GM23338 (cell line): ENCODE results near the gene NAALADL2. TPM values are rescaled to one million over a fixed set of nuclear protein-coding genes. Genes with fewer than 3 reads are reported as not detected.

Experiments
- CREB1 ChIP-seq: fragments of 250-450 bp; sonication (Bioruptor Pico); IDR thresholded peaks from 2 replicates; pipeline ENCODE4 v1.5.0; 2020; ENCODE audit warnings: low read depth, mild to moderate bottlenecking, moderate library complexity
- EZH2 ChIP-seq: fragments of 200-600 bp; sonication (generic); IDR thresholded peaks from one replicate; pipeline ENCODE4 v1.8.0; 2017; ENCODE audit warnings: antibody characterized with exemption, mild to moderate bottlenecking, low read depth; ENCODE audit not compliant: unreplicated experiment
- JUNB ChIP-seq: IDR thresholded peaks from one replicate; pipeline ENCODE4 v1.6.1; 2016; ENCODE audit warnings: antibody characterized with exemption; ENCODE audit not compliant: unreplicated experiment
- POLR2AphosphoS5 ChIP-seq: IDR thresholded peaks from 2 replicates; pipeline ENCODE4 v1.6.1; 2016; ENCODE audit warnings: antibody characterized with exemption, low read depth
- STAT1 ChIP-seq: IDR thresholded peaks from one replicate; pipeline ENCODE4 v1.6.1; 2016; ENCODE audit warnings: antibody characterized with exemption; ENCODE audit not compliant: unreplicated experiment
- ZNF114 ChIP-seq: fragments of 250-450 bp; sonication (Bioruptor Pico); IDR thresholded peaks from 2 replicates; pipeline ENCODE4 v1.5.0; 2020; ENCODE audit warnings: mild to moderate bottlenecking, moderate library complexity
- ZNF331 ChIP-seq: fragments of 250-450 bp; sonication (Bioruptor Pico); IDR thresholded peaks from 2 replicates; pipeline ENCODE4 v1.5.0; 2020; ENCODE audit warnings: low read depth, mild to moderate bottlenecking, moderate library complexity
- polyA plus RNA-seq: library from polyadenylated mRNA; unstranded; fragments of >200 nt; fragmentation: Nextera tagmentation; extraction: Ambion mirVana; gene quantifications from 2 replicates; pipeline ENCODE4 v1.2.1, GENCODE V29; 2016
- total RNA-seq: library from RNA; depleted of rRNA; stranded (reverse); fragments of >200 nt; shearing (Covaris generic); gene quantifications from 2 replicates; pipeline ENCODE4 v1.2.3, GENCODE V29; 2014
- TF ChIP-seq, protein P1 (sequence below): fragments of 250-450 bp; sonication (Bioruptor Pico); IDR thresholded peaks from 2 replicates; pipeline ENCODE4 v1.5.0; 2020; ENCODE audit warnings: mild to moderate bottlenecking, moderate library complexity
- TF ChIP-seq, protein P2 (sequence below): IDR thresholded peaks from 2 replicates; pipeline ENCODE4 v1.6.1; 2016; ENCODE audit warnings: antibody characterized with exemption
- TF ChIP-seq, protein P3 (sequence below), 2 experiments: fragments of 200-600 bp in 1 of 2; sonication (generic) in 1 of 2; conservative IDR thresholded peaks; 2 replicates each; pipeline versions ENCODE4 v1.5.1 to v1.6.1; 2016 to 2017; ENCODE audit warnings: antibody characterized with exemption in 2 of 2, low read depth in 2 of 2, mild to moderate bottlenecking in 2 of 2, moderate library complexity in 1 of 2

Gene NAALADL2
- total and polyA plus RNA-seq, 2 experiments from 2014 or later, result 1.6 to 2.6 TPM

DNA sequence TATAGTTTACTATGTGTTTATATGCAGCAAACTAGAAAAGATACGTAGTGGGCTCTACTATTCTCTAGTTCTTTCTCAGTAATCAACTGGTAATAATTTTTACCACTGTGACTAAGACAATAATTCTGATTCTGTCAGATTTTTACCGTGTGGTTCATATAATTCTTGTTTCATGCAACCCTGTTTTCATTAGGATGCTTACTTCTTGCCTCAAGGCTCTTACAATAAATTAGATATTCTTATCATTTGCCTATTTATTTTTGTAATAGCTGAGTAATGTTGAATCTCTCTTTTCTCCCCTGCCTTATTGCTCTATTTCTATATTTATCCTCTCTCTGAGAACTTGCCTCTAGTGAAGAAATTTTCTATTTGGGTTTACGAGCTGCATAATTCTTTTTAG is 524.7 kb downstream of the NAALADL2 start (continued):
- TF ChIP-seq, protein P1, sequence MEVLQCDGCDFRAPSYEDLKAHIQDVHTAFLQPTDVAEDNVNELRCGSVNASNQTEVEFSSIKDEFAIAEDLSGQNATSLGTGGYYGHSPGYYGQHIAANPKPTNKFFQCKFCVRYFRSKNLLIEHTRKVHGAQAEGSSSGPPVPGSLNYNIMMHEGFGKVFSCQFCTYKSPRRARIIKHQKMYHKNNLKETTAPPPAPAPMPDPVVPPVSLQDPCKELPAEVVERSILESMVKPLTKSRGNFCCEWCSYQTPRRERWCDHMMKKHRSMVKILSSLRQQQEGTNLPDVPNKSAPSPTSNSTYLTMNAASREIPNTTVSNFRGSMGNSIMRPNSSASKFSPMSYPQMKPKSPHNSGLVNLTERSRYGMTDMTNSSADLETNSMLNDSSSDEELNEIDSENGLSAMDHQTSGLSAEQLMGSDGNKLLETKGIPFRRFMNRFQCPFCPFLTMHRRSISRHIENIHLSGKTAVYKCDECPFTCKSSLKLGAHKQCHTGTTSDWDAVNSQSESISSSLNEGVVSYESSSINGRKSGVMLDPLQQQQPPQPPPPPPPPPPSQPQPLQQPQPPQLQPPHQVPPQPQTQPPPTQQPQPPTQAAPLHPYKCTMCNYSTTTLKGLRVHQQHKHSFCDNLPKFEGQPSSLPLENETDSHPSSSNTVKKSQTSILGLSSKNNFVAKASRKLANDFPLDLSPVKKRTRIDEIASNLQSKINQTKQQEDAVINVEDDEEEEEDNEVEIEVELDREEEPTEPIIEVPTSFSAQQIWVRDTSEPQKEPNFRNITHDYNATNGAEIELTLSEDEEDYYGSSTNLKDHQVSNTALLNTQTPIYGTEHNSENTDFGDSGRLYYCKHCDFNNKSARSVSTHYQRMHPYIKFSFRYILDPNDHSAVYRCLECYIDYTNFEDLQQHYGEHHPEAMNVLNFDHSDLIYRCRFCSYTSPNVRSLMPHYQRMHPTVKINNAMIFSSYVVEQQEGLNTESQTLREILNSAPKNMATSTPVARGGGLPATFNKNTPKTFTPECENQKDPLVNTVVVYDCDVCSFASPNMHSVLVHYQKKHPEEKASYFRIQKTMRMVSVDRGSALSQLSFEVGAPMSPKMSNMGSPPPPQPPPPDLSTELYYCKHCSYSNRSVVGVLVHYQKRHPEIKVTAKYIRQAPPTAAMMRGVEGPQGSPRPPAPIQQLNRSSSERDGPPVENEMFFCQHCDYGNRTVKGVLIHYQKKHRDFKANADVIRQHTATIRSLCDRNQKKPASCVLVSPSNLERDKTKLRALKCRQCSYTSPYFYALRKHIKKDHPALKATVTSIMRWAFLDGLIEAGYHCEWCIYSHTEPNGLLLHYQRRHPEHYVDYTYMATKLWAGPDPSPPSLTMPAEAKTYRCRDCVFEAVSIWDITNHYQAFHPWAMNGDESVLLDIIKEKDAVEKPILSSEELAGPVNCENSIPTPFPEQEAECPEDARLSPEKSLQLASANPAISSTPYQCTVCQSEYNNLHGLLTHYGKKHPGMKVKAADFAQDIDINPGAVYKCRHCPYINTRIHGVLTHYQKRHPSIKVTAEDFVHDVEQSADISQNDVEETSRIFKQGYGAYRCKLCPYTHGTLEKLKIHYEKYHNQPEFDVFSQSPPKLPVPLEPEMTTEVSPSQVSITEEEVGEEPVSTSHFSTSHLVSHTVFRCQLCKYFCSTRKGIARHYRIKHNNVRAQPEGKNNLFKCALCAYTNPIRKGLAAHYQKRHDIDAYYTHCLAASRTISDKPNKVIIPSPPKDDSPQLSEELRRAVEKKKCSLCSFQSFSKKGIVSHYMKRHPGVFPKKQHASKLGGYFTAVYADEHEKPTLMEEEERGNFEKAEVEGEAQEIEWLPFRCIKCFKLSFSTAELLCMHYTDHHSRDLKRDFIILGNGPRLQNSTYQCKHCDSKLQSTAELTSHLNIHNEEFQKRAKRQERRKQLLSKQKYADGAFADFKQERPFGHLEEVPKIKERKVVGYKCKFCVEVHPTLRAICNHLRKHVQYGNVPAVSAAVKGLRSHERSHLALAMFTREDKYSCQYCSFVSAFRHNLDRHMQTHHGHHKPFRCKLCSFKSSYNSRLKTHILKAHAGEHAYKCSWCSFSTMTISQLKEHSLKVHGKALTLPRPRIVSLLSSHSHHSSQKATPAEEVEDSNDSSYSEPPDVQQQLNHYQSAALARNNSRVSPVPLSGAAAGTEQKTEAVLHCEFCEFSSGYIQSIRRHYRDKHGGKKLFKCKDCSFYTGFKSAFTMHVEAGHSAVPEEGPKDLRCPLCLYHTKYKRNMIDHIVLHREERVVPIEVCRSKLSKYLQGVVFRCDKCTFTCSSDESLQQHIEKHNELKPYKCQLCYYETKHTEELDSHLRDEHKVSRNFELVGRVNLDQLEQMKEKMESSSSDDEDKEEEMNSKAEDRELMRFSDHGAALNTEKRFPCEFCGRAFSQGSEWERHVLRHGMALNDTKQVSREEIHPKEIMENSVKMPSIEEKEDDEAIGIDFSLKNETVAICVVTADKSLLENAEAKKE, result no peak
- TF ChIP-seq CREB1 (CRISPR knock-in tag) (no peak), ZNF114 (CRISPR knock-in tag) (no peak), POLR2AphosphoS5 (no peak), ZNF331 (CRISPR knock-in tag) (no peak), EZH2 (no peak), STAT1 (no peak), JUNB (no peak)
- TF ChIP-seq, protein P2, sequence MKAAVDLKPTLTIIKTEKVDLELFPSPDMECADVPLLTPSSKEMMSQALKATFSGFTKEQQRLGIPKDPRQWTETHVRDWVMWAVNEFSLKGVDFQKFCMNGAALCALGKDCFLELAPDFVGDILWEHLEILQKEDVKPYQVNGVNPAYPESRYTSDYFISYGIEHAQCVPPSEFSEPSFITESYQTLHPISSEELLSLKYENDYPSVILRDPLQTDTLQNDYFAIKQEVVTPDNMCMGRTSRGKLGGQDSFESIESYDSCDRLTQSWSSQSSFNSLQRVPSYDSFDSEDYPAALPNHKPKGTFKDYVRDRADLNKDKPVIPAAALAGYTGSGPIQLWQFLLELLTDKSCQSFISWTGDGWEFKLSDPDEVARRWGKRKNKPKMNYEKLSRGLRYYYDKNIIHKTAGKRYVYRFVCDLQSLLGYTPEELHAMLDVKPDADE, result no peak
- TF ChIP-seq, protein P3, sequence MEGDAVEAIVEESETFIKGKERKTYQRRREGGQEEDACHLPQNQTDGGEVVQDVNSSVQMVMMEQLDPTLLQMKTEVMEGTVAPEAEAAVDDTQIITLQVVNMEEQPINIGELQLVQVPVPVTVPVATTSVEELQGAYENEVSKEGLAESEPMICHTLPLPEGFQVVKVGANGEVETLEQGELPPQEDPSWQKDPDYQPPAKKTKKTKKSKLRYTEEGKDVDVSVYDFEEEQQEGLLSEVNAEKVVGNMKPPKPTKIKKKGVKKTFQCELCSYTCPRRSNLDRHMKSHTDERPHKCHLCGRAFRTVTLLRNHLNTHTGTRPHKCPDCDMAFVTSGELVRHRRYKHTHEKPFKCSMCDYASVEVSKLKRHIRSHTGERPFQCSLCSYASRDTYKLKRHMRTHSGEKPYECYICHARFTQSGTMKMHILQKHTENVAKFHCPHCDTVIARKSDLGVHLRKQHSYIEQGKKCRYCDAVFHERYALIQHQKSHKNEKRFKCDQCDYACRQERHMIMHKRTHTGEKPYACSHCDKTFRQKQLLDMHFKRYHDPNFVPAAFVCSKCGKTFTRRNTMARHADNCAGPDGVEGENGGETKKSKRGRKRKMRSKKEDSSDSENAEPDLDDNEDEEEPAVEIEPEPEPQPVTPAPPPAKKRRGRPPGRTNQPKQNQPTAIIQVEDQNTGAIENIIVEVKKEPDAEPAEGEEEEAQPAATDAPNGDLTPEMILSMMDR (conservative IDR thresholded peaks at IDR 0.05; ENCODE audit: low read depth in 2 of 2), result no peak
